ENCODE results near the gene ADAMTS12.

Gene ADAMTS12

GRCh38 chr5:33715661-33716060 is 176.1 kb downstream of the ADAMTS12 start:
- TF ChIP-seq, protein P1, sequence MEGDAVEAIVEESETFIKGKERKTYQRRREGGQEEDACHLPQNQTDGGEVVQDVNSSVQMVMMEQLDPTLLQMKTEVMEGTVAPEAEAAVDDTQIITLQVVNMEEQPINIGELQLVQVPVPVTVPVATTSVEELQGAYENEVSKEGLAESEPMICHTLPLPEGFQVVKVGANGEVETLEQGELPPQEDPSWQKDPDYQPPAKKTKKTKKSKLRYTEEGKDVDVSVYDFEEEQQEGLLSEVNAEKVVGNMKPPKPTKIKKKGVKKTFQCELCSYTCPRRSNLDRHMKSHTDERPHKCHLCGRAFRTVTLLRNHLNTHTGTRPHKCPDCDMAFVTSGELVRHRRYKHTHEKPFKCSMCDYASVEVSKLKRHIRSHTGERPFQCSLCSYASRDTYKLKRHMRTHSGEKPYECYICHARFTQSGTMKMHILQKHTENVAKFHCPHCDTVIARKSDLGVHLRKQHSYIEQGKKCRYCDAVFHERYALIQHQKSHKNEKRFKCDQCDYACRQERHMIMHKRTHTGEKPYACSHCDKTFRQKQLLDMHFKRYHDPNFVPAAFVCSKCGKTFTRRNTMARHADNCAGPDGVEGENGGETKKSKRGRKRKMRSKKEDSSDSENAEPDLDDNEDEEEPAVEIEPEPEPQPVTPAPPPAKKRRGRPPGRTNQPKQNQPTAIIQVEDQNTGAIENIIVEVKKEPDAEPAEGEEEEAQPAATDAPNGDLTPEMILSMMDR (IDR thresholded peaks at IDR 0.05; ENCODE audit: low read depth, low read length), result no peak

GRCh38 chr5:33713136-33713765 is 178.5 kb downstream of the ADAMTS12 start:
- DNase-seq (ENCODE audit: extremely low read depth, low read depth), result no peak
- TF ChIP-seq, protein P1 (IDR thresholded peaks at IDR 0.05; ENCODE audit: low read depth, low read length), result no peak

More at GRCh38 chr5:33715661-33716060, 176.1 kb downstream of the ADAMTS12 start:
- no peak for DNase-seq (ENCODE audit: extremely low read depth, low read depth)

DNA sequence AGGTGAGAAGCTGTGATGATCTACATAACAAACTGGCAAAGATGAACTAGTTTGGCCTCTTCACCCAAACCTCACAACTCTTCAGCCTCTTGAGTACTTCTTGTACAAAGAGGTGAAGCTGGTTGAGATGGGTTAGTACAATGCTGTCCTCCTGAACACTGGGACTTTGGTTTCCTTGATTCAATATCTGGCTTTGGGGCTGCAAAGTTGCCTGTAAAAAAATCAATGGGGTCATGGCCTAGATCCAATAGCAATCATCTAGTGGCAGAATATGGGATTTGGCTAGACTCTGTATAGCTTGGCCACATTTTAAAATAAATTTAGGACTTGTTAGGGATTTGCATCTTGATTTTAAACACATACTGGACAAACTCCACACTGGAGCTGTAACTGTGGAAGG is 179.1 kb downstream of the ADAMTS12 start:
- TF ChIP-seq, protein P1 (IDR thresholded peaks at IDR 0.05; ENCODE audit: low read depth, low read length), result no peak
- DNase-seq (ENCODE audit: extremely low read depth, low read depth), result no peak

GRCh38 chr5:33711094-33711679 is 180.6 kb downstream of the ADAMTS12 start:
- TF ChIP-seq, protein P1 (IDR thresholded peaks at IDR 0.05; ENCODE audit: low read depth, low read length), result no peak
- DNase-seq (ENCODE audit: extremely low read depth, low read depth), result no peak

DNA sequence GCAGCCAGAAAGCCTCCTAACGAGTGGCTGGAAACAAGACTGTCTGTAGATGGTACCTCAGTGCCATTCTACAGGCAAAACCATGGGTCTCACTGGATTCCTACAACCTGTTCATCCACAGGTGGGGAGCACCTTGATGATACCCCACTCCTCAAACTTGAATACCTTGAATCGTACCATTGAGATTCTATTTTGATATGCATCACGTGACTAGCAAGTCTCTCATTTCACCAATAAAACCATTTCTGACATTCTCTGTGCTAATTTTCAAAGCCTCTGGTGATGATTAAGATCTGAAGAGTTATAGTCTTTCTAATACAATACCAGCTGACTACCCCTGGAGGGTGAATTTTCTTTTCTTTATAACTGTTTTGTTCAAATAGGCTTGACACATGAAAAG is 188.9 kb downstream of the ADAMTS12 start:
- TF ChIP-seq, protein P1 (IDR thresholded peaks at IDR 0.05; ENCODE audit: low read depth, low read length), result no peak
- no peak for DNase-seq (ENCODE audit: extremely low read depth, low read depth)

DNA sequence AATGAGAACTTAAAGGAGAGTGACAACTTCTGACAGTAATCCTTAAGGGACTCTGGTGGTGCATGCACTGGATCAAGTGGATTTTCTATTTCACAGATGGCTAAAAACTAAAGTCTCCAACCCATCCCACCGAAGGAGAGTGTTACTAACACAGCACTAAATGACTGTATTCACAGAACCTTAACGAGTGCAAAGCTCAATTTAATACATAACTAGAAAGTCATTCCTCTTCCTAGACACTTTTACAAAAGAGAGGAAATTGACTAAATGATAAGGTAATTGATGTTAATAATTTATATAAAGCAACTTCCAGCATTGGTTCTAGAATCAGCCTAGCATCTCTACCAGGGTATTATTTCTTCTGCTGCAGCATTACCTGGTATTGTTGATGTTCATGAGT is 189.8 kb downstream of the ADAMTS12 start:
- no peak for DNase-seq (ENCODE audit: extremely low read depth, low read depth)
- TF ChIP-seq, protein P1 (IDR thresholded peaks at IDR 0.05; ENCODE audit: low read depth, low read length), result no peak

DNA sequence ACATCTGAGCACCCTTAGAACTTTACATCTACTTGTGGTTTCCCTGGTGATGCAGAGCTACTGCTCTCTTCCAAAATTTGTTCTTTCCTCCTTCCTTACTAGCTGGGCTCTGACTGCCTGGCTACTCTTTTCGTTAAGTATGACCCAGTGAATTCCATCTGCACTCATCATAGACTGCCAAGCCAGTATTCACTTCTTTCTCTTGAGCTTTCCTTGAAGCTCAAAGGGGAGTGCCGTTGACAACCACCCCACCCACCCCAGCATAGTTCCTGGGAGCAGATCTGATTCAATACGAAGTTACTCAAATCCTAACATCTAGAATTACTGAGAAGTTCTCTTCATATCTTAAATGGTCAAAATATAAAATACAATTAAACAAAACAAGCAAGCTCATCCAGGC is 190.5 kb downstream of the ADAMTS12 start:
- TF ChIP-seq, protein P1 (IDR thresholded peaks at IDR 0.05; ENCODE audit: low read depth, low read length), result no peak
- DNase-seq (ENCODE audit: extremely low read depth, low read depth), result no peak
